Measurements from ENCODE around the gene ADRA2B. TPM values are rescaled to one million over a fixed set of nuclear protein-coding genes. Genes with fewer than 3 reads are reported as not detected.

The ADRA2B gene
- total and polyA plus RNA-seq, 2 donors (not counting 1 experiment from before 2014, with no cell fraction given) = 0.27 to 0.46 TPM

DNA sequence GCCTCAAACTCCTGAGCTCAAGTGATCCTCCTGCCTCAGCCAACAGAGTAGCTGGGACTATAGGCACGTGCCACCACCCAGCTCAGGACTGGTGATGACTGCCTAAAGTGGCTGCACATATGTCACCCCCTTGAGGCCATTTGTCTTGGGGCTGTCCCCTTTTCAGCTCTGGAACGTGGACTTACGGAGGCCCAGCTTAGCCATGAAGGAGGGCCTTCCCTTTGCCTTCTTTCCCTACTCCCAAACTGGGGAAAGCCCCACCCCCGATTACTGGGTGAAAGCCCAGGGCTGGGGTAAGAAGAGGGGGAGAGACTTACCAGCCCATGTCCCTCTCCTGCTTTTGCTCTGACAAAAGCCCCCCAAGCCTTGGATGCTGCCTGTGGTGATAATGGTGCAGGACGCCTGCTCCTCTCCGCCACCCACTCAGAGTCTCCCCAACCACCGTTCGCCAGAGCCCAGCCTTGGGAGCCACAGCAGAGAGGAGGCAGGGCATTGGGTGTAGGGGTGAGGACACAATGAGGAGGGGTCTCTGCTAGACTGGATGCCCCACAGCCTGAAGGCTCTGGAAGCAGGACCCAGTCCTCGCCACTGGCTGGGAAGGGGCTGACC, 31.3 kb upstream of the ADRA2B start:
- H3K9ac ChIP-seq (ENCODE audit: low read length) = peak overlapping the region; percentile 12
- no peaks in the 10 kb centered on the region for H3K9me3 Mint-ChIP-seq (ENCODE audit: insufficient read depth)
- peak overlapping the region; percentile 91 for H3K4me2 ChIP-seq (replicated peaks; ENCODE audit: low read depth, low read length, poor library complexity, severe bottlenecking)
- ChIA-PET CTCF (interaction anchor here (1.4 to 23.6 kb wide), 4 partner anchors 9 to 23 kb away, joined by 3 to 1065 read pairs (median 20); partner anchors contain the start of gene ASTL), POLR2A (interaction anchor here (0.8 to 7.9 kb wide), 6 partner anchors 9 to 61 kb away, joined by 3 to 47 read pairs (median 4); partner anchors contain the start of genes ADRA2B and STARD7)
- TF ChIP-seq CTCF (IDR thresholded peaks at IDR 0.05) (no peak), EZH2 (IDR thresholded peaks at IDR 0.05; ENCODE audit: borderline replicate concordance, insufficient read depth, low read depth, low read length, poor library complexity, severe bottlenecking) (no peak)
- 73% methylated on average over 4 of the region's 9 CpGs for whole genome bisulfite sequencing (ENCODE audit: insufficient coverage)
- H3K36me3 ChIP-seq (replicated peaks in 1 of 2; ENCODE audit: control extremely low read depth in 1 of 2, control insufficient read depth in 1 of 2, extremely low read depth in 1 of 2, insufficient read depth in 2 of 2, low read length in 1 of 2) = no peaks in the 10 kb centered on the region
- peaks cover 17% of the 10 kb centered on the region for H4K20me1 ChIP-seq (ENCODE audit: control insufficient read depth, insufficient read depth, low read length, poor library complexity, severe bottlenecking)
- peak overlapping the region; percentile 98 for H3K27ac Mint-ChIP-seq
- peaks cover 54 to 72% of the 10 kb centered on the region in 2 donors for H3K4me1 ChIP-seq (ENCODE audit: control insufficient read depth in 2 of 2, insufficient read depth in 2 of 2, low read length in 2 of 2)
- DNase-seq (no peak), ATAC-seq (ENCODE audit: low read depth) (no peak)
- H3K4me1 Mint-ChIP-seq = peaks cover 72% of the 10 kb centered on the region
- no peak overlapping the region for H2AFZ ChIP-seq (ENCODE audit: insufficient read depth, low read depth, low read length, poor library complexity, severe bottlenecking)
- intact Hi-C loops (cut with micrococcal nuclease) = loop anchor here (1.0 kb wide), 2 partner anchors 10 to 174 kb away; no protein-coding TSS in a partner anchor
- peak overlapping the region in 2 of 5 experiments; percentile 4 to 40 for H3K4me3 ChIP-seq (ENCODE audit: control extremely low read depth in 1 of 5, extremely low read depth in 1 of 5, insufficient read depth in 1 of 5, low read depth in 2 of 5, low read length in 4 of 5)
- H3K9me3 ChIP-seq (ENCODE audit: control extremely low read depth in 1 of 3, control insufficient read depth in 2 of 3, insufficient read depth in 1 of 3, low read length in 2 of 3) = no peaks in the 10 kb centered on the region
- H3K4me3 Mint-ChIP-seq = peak overlapping the region; percentile 87
- peaks cover 2% of the 10 kb centered on the region for H3K79me2 ChIP-seq (ENCODE audit: control insufficient read depth, insufficient read depth, low read length)
- H3K27me3 ChIP-seq (replicated peaks in 1 of 4; ENCODE audit: control extremely low read depth in 1 of 4, control insufficient read depth in 3 of 4, insufficient read depth in 4 of 4, low read length in 3 of 4) = no peaks in the 10 kb centered on the region
- no peaks in the 10 kb centered on the region for H3K27me3 Mint-ChIP-seq
- peak overlapping the region; percentile 95 to 97 for H3K27ac ChIP-seq (ENCODE audit: low read length in 2 of 2)
